GM19035 (cell line): Measurements from ENCODE around the gene PTGER1.
"Not testable (repeated sequence)": the region's sequence is repeated elsewhere in the genome, so short reads cannot be mapped to it uniquely, and the experiment has no call there.

Source experiments
- ATAC-seq: cut with Tn5 transposase; IDR thresholded peaks from one replicate; pipeline ENCODE4 v1.9.1; 2021; ENCODE audit not compliant: unreplicated experiment

The PTGER1 gene

GRCh38 chr19:14475251-14476073 is at the start of gene PTGER1:
TSS of gene PTGER1 (minus strand) at chr19:14475354. CDS start at chr19:14474320, 1,034 bp downstream.
- no peak for ATAC-seq

GRCh38 chr19:14520543-14520942 is 45.4 kb upstream of the PTGER1 start:
- no peak for ATAC-seq

- no peak for ATAC-seq
These were observed 44.8 kb upstream of the PTGER1 start for GRCh38 chr19:14519860-14520407.

- ATAC-seq = no peak
These were observed 44.2 kb upstream of the PTGER1 start for GRCh38 chr19:14519245-14519859.

GRCh38 chr19:14517840-14518505 is 42.8 kb upstream of the PTGER1 start, which contains the start of gene DNAJB1:
TSS of gene DNAJB1 (minus strand) at chr19:14518397. CDS start at chr19:14518349, 48 bp downstream.
- ATAC-seq = peak; percentile 69

- no peak for ATAC-seq
These were observed 42.3 kb upstream of the PTGER1 start for GRCh38 chr19:14517446-14517839.

- no peak for ATAC-seq
These were observed 41.7 kb upstream of the PTGER1 start for GRCh38 chr19:14516746-14517438.

- ATAC-seq = no peak
These were observed 40.9 kb upstream of the PTGER1 start for GRCh38 chr19:14516048-14516534.

- ATAC-seq = no peak
These were observed 40.4 kb upstream of the PTGER1 start for GRCh38 chr19:14515501-14516047.

GRCh38 chr19:14514215-14514863 is 39.2 kb upstream of the PTGER1 start:
- no peak for ATAC-seq

GRCh38 chr19:14512406-14512961 is 37.3 kb upstream of the PTGER1 start:
- no peak for ATAC-seq

GRCh38 chr19:14511229-14511593 is 36.1 kb upstream of the PTGER1 start:
- no peak for ATAC-seq

- ATAC-seq = no peak
These were observed 35.4 kb upstream of the PTGER1 start for GRCh38 chr19:14510311-14511228.

GRCh38 chr19:14507704-14508542 is 32.8 kb upstream of the PTGER1 start:
- no peak for ATAC-seq

GRCh38 chr19:14505488-14506239 is 30.5 kb upstream of the PTGER1 start:
- ATAC-seq = no peak

GRCh38 chr19:14504575-14504974 is 29.4 kb upstream of the PTGER1 start:
- not testable (repeated sequence) for ATAC-seq

- ATAC-seq = no peak
These were observed 28.1 kb upstream of the PTGER1 start for GRCh38 chr19:14503285-14503684.
